Bronchial epithelial cell (primary cell): ENCODE results near the gene ENAM. TPM values are rescaled to one million over a fixed set of nuclear protein-coding genes. Genes with fewer than 3 reads are reported as not detected.

Experiments
- DNase-seq: peaks from one replicate; pipeline ENCODE4 v3.0.0-alpha.2; 2010; ENCODE audit warnings: low read depth
- FAIRE-seq: peaks from 2 replicates; lab custom pipeline; 2011; peaks lifted over from hg19 to GRCh38; lab: Jason Lieb, UNC
- H3K27me3 ChIP-seq: 2 replicates; pipeline ENCODE4 v1.5.1; 2011; ENCODE audit warnings: low read length; ENCODE audit not compliant: control insufficient read depth, insufficient read depth
- H3K36me3 ChIP-seq: 2 replicates; pipeline ENCODE4 v1.5.1; 2011; ENCODE audit warnings: low read length; ENCODE audit not compliant: control insufficient read depth, insufficient read depth
- H3K4me3 ChIP-seq: 2 replicates; pipeline ENCODE4 v1.5.1; 2011; ENCODE audit warnings: mild to moderate bottlenecking, low read depth, low read length, control low read depth
- total RNA-seq: library from RNA; depleted of rRNA; stranded (reverse); fragments of >200 nt; gene quantifications from 2 replicates; pipeline ENCODE4 v1.2.1, GENCODE V29; 2014
- TF ChIP-seq, protein P1 (sequence below): IDR thresholded peaks from 2 replicates; pipeline ENCODE4 v1.5.1; 2011; ENCODE audit warnings: mild to moderate bottlenecking, moderate library complexity, low read length, control low read depth, inconsistent platforms; ENCODE audit not compliant: insufficient read depth, severe bottlenecking

Gene ENAM
- total RNA-seq, 1 donor from 2014 or later = not detected

DNA sequence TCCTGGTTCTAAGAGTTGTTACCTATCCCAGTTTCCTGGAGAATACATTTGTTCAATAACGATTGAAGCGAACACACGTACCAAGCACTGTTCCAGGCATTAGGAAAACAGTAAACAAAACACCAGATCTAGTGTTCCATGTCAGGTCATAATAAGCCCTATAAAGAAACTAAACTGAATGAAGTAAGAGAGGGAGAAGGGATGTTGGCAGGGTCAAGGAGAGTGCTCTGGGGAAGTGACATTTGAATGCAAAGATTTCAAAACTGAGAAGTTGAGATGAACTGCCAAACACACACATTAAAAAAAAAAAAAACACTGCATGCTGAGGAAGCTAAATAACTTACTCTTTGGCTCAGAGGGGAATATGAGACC is 14.4 kb upstream of the ENAM start:
- H3K4me3 ChIP-seq = no peak overlapping the region
- TF ChIP-seq, protein P1, sequence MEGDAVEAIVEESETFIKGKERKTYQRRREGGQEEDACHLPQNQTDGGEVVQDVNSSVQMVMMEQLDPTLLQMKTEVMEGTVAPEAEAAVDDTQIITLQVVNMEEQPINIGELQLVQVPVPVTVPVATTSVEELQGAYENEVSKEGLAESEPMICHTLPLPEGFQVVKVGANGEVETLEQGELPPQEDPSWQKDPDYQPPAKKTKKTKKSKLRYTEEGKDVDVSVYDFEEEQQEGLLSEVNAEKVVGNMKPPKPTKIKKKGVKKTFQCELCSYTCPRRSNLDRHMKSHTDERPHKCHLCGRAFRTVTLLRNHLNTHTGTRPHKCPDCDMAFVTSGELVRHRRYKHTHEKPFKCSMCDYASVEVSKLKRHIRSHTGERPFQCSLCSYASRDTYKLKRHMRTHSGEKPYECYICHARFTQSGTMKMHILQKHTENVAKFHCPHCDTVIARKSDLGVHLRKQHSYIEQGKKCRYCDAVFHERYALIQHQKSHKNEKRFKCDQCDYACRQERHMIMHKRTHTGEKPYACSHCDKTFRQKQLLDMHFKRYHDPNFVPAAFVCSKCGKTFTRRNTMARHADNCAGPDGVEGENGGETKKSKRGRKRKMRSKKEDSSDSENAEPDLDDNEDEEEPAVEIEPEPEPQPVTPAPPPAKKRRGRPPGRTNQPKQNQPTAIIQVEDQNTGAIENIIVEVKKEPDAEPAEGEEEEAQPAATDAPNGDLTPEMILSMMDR = no peak
- no peaks in the 10 kb centered on the region for H3K36me3 ChIP-seq
- peaks cover 3% of the 10 kb centered on the region for H3K27me3 ChIP-seq
- no peak for FAIRE-seq
- DNase-seq = no peak

DNA sequence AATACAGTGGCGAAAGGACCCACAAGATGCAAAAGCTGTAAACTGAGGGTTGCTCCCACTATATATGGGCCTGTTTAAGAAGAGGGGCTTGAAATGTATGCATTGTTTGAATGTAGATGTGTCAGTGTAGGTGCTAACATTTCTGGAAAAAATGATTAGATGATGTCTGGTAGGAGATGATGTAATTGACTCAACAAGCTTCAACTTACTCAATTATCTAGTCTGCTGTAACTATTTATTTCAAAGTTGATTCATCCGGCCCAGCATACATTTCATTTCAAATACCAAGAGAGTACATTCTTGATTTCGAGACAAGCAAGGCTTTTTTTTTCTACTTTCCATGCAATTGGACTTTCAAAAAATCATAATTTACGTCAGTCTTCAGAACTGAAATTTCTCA is 9.3 kb upstream of the ENAM start:
- Histone ChIP-seq H3K27me3 (no peaks in the 10 kb centered on the region), H3K4me3 (no peak overlapping the region), H3K36me3 (no peaks in the 10 kb centered on the region)
- FAIRE-seq (no peak), DNase-seq (no peak)
- TF ChIP-seq, protein P1 = no peak

DNA sequence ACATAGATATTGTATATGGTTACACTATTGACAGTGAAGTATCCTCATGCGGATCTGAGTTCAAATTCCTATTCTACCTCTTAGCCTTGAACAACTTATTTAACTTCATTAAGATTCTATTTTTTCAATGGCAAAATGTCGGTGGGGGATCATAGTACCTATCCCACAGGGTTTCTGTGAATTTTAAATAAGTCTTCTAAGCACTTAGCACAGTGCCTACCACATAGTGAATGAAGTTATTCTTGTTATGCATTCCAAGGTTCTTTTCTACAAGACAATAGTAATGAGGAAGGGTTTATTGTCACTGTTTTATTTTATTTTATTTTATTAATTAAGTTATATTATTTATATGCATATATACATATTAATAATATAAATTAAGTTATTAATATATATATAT is 8.8 kb upstream of the ENAM start:
- FAIRE-seq (no peak), DNase-seq (no peak)
- TF ChIP-seq, protein P1 = no peak

DNA sequence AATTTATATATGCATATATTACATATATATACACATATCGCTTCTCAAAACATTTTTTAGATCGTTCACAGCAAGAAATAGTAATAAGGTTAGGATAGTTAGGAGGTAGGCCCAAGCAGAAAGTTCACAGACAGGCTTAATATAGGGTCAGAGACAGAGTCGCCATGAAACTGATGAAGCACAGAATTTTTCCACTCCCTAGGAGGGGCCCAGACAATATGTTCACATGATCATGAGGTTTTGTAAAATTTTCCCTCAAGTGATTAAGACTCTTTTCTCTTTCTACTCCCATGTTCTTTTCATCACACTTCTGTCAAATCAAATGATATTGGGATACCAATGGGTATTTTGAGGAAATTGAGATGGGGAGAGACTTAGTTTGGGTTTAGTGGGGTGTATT is 5.2 kb upstream of the ENAM start:
- no peak for DNase-seq
- no peak for FAIRE-seq
- Histone ChIP-seq H3K4me3 (no peak overlapping the region), H3K27me3 (no peaks in the 10 kb centered on the region), H3K36me3 (no peaks in the 10 kb centered on the region)
- TF ChIP-seq, protein P1 = no peak

More for the DNA sequence above, 8.8 kb upstream of the ENAM start:
- Histone ChIP-seq H3K4me3 (no peak overlapping the region), H3K36me3 (no peaks in the 10 kb centered on the region), H3K27me3 (no peaks in the 10 kb centered on the region)

DNA sequence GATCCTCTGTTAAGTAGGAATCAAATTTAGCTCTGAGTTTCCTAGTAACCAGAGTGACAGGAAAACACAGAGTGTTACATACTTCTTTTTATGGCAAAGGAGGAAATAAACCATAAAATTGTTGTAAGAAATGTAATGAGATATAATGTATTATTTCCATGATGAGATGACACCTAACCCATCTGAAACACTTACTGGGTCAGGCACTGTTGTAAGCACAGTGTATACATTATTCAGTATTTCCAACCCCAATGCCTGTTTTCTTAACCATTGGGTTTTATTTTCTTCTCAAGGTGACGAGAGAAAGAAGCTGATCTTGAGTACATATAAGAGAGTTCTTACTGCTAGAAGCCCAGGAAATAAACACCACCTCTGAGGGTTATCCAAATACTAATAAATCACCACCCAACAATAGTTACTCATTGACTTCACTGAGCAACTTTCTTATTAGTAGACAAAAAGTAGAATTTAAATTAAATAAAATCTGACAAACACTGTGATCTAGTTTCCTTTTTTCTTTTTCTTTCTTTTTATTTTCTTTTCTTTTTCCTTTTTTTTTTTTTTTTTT is 4.2 kb upstream of the ENAM start:
- no peak overlapping the region for H3K4me3 ChIP-seq
- TF ChIP-seq, protein P1 = no peak
- no peak for FAIRE-seq
- no peaks in the 10 kb centered on the region for H3K36me3 ChIP-seq
- DNase-seq = no peak
- H3K27me3 ChIP-seq = no peaks in the 10 kb centered on the region

DNA sequence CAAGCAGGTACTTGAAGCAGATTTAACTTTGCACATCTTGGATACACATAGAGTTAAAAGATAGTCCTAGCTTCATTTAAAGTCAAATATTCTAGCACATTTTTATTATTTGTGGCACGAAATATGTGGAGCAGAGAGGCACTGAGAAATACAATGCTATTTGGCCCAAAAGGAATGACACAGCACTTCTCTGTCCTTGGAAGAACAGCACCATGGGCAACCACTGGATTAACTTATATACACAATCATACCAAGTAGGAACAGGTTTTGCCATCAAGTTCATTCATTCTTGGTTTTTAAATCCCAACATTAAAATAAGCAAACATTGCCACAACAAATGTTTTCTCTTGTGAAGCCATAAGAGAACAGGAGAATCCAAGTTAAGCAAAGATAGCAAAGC is 924 bp upstream of the ENAM start:
- Histone ChIP-seq H3K4me3 (no peak overlapping the region), H3K36me3 (no peaks in the 10 kb centered on the region), H3K27me3 (no peaks in the 10 kb centered on the region)
- DNase-seq (peak; percentile 22), FAIRE-seq (no peak)
- TF ChIP-seq, protein P1 = no peak
